MM.1S (cell line): ENCODE data around the gene ALG6.

Source experiments
- DNase-seq: peaks from one replicate; pipeline ENCODE4 v3.0.0-alpha.2; 2015
- H2AFZ ChIP-seq: fragments of 300-600 bp; sonication (generic); 2 replicates; pipeline ENCODE4 v1.6.0; 2016; ENCODE audit warnings: antibody characterized with exemption, low read length
- H3F3A ChIP-seq: fragments of 300-600 bp; sonication (generic); 2 replicates; pipeline ENCODE4 v1.6.1; 2016; ENCODE audit warnings: mild to moderate bottlenecking, antibody characterized with exemption, low read length, moderate library complexity, mixed read lengths; ENCODE audit not compliant: insufficient read depth
- H3K27ac ChIP-seq: fragments of 300-600 bp; sonication (generic); 2 replicates; pipeline ENCODE4 v1.5.1; 2016; ENCODE audit warnings: mild to moderate bottlenecking, low read length
- H3K27me3 ChIP-seq: fragments of 300-600 bp; sonication (generic); replicated peaks from 2 replicates; pipeline ENCODE4 v1.6.0; 2016; ENCODE audit warnings: low read length; ENCODE audit not compliant: insufficient read depth
- H3K36me3 ChIP-seq: fragments of 300-600 bp; sonication (generic); replicated peaks from 2 replicates; pipeline ENCODE4 v1.6.1; 2016; ENCODE audit warnings: mild to moderate bottlenecking, low read length, mixed read lengths; ENCODE audit not compliant: insufficient read depth
- H3K4me1 ChIP-seq: fragments of 300-600 bp; sonication (generic); 2 replicates; pipeline ENCODE4 v1.6.1; 2016; ENCODE audit warnings: low read length, mixed read lengths
- H3K4me2 ChIP-seq: fragments of 300-600 bp; sonication (generic); 2 replicates; pipeline ENCODE4 v1.6.0; 2016; ENCODE audit warnings: low read depth, low read length
- H3K4me3 ChIP-seq: fragments of 300-600 bp; sonication (generic); 2 replicates; pipeline ENCODE4 v1.5.1; 2016; ENCODE audit warnings: low read length, mixed read lengths
- H3K79me2 ChIP-seq: fragments of 300-600 bp; sonication (generic); 2 replicates; pipeline ENCODE4 v1.6.1; 2016; ENCODE audit warnings: mixed run types, low read length, mixed read lengths
- H3K9ac ChIP-seq: fragments of 300-600 bp; sonication (generic); 2 replicates; pipeline ENCODE4 v1.6.1; 2016; ENCODE audit warnings: low read length, mixed read lengths
- H3K9me2 ChIP-seq: fragments of 300-600 bp; sonication (generic); replicated peaks from 2 replicates; pipeline ENCODE4 v1.6.1; 2016; ENCODE audit warnings: mild to moderate bottlenecking, low read length, mixed read lengths; ENCODE audit not compliant: insufficient read depth
- H3K9me3 ChIP-seq: fragments of 300-600 bp; sonication (generic); replicated peaks from 2 replicates; pipeline ENCODE4 v1.6.1; 2016; ENCODE audit warnings: mild to moderate bottlenecking, low read length, mixed read lengths; ENCODE audit not compliant: insufficient read depth
- H4K20me1 ChIP-seq: fragments of 300-600 bp; sonication (generic); 2 replicates; pipeline ENCODE4 v1.6.1; 2016; ENCODE audit warnings: mild to moderate bottlenecking, low read length, moderate library complexity, mixed read lengths; ENCODE audit not compliant: insufficient read depth
- EZH2 ChIP-seq: fragments of 300-600 bp; sonication (generic); optimal IDR thresholded peaks from 2 replicates; pipeline ENCODE3; 2017; ENCODE audit warnings: low read depth, mild to moderate bottlenecking, antibody characterized with exemption, low read length, mixed read lengths
- EZH2phosphoT487 ChIP-seq: fragments of 300-600 bp; sonication (generic); IDR thresholded peaks from 2 replicates; pipeline ENCODE4 v1.6.1; 2018; ENCODE audit warnings: antibody characterized with exemption, low read length
- TF ChIP-seq, protein P1 (sequence below): fragments of 300-600 bp; sonication (generic); IDR thresholded peaks from 2 replicates; pipeline ENCODE4 v1.5.1; 2016; ENCODE audit warnings: antibody characterized with exemption, low read length, mixed read lengths

The ALG6 gene

DNA sequence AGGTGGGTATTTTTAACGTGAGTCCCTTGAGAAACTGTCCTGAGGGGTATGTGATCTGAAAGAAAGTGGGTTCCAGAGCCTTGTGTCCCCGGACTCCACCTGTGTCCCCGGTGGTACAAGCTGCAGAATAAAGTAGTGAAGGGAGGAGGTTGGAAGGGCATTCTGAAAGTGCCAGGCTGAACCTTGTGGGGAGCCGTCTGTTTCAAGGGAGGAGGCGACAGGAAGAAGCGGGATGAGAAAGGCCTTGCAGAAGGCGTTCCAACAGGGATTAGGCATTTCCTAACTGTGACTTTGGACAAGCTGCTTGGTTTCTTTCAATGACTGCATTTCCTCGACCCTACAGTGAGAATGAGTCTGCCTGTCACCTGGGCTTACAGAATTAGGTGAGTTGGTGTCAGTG, 39.3 kb upstream of the ALG6 start:
- H3K4me2 ChIP-seq: peak overlapping the region; percentile 79; the same call in 1 of the 2 replicates
- H3K4me1 ChIP-seq: no peaks in the 10 kb centered on the region
- TF ChIP-seq, protein P1, sequence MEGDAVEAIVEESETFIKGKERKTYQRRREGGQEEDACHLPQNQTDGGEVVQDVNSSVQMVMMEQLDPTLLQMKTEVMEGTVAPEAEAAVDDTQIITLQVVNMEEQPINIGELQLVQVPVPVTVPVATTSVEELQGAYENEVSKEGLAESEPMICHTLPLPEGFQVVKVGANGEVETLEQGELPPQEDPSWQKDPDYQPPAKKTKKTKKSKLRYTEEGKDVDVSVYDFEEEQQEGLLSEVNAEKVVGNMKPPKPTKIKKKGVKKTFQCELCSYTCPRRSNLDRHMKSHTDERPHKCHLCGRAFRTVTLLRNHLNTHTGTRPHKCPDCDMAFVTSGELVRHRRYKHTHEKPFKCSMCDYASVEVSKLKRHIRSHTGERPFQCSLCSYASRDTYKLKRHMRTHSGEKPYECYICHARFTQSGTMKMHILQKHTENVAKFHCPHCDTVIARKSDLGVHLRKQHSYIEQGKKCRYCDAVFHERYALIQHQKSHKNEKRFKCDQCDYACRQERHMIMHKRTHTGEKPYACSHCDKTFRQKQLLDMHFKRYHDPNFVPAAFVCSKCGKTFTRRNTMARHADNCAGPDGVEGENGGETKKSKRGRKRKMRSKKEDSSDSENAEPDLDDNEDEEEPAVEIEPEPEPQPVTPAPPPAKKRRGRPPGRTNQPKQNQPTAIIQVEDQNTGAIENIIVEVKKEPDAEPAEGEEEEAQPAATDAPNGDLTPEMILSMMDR: no peak
- TF ChIP-seq EZH2 (no peak), EZH2phosphoT487 (no peak)
- H2AFZ ChIP-seq: peak overlapping the region; percentile 69
- no peaks in the 10 kb centered on the region for H3K9me3 ChIP-seq
- H3K9ac ChIP-seq: no peak overlapping the region
- H4K20me1 ChIP-seq: no peaks in the 10 kb centered on the region
- no peaks in the 10 kb centered on the region for H3F3A ChIP-seq
- H3K9me2 ChIP-seq: no peaks in the 10 kb centered on the region
- no peaks in the 10 kb centered on the region for H3K36me3 ChIP-seq
- DNase-seq: no peak
- no peaks in the 10 kb centered on the region for H3K27me3 ChIP-seq
- H3K4me3 ChIP-seq: peak overlapping the region; percentile 23; the same call in 1 of the 2 replicates
- H3K79me2 ChIP-seq: no peaks in the 10 kb centered on the region
- no peak overlapping the region for H3K27ac ChIP-seq

DNA sequence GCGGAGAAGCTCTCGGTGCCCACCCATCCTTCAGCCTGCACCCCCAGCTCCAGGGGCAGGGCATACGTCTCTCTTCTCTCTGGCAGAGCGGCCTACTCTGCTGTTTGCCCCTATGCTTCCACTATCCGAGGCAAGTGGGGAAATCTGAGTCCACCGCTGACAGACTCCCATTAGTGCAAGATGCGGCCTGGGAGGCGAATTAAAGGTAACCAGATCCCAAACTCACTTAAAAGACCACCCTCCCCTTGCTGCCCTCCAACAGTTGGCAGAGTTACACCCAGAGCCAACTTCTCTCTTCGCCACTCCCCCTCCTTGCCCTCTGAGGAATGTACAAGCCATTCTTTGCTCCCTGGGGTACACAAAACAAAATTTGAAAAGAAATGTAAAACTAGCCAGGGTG, 38.6 kb upstream of the ALG6 start:
- H4K20me1 ChIP-seq: no peaks in the 10 kb centered on the region
- no peaks in the 10 kb centered on the region for H3K9me2 ChIP-seq
- no peaks in the 10 kb centered on the region for H3K4me1 ChIP-seq
- no peaks in the 10 kb centered on the region for H3F3A ChIP-seq
- TF ChIP-seq EZH2 (no peak), EZH2phosphoT487 (no peak)
- TF ChIP-seq, protein P1: no peak
- H3K79me2 ChIP-seq: no peaks in the 10 kb centered on the region
- H3K27me3 ChIP-seq: no peaks in the 10 kb centered on the region
- H3K9me3 ChIP-seq: no peaks in the 10 kb centered on the region
- no peaks in the 10 kb centered on the region for H3K36me3 ChIP-seq
- H2AFZ ChIP-seq: no peak overlapping the region
- no peak overlapping the region for H3K9ac ChIP-seq
- no peak overlapping the region for H3K4me3 ChIP-seq
- no peak overlapping the region for H3K4me2 ChIP-seq
- no peak for DNase-seq
- H3K27ac ChIP-seq: no peak overlapping the region

DNA sequence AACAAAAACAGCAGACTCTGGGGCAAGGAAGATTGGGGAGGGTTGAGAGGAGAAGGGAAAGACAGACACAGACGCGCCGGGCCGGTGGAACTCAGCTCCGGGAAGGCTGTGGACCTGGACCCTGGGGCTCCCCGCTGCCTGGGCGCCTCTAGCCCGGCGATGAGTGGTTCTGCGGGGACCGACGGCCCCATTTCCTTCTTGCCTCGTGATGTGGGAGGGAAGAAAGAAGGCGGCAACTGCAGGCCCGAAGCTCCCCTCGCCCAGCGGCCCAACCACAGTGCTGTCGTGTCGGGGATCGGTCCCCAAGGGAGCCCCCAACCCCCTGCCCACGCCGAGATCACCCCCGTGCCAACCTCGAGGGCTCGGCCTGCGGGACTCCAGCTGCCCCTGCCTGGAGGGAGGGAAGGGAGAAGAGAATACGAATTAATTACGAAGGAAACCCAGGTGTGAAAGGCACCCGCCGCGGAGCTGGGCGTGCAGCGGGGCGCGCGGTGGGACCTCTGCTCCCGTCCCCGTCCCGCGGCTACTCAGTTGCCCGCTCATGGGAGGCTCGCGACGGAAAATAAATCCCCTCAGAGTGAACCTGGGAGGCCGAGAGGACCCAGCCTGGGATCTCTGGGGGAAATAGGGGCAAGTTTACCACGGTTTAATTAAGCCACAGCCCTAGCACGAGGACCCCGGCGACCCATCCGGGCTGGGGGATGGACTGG, 37.7 kb upstream of the ALG6 start:
- TF ChIP-seq EZH2phosphoT487 (no peak), EZH2 (no peak)
- TF ChIP-seq, protein P1: no peak
- Histone ChIP-seq H3F3A (no peaks in the 10 kb centered on the region), H3K79me2 (no peaks in the 10 kb centered on the region), H3K4me1 (no peaks in the 10 kb centered on the region), H3K4me3 (no peak overlapping the region), H2AFZ (no peak overlapping the region), H3K27ac (no peak overlapping the region), H4K20me1 (no peaks in the 10 kb centered on the region), H3K9ac (no peak overlapping the region), H3K9me2 (no peaks in the 10 kb centered on the region), H3K9me3 (no peaks in the 10 kb centered on the region), H3K27me3 (no peaks in the 10 kb centered on the region), H3K36me3 (no peaks in the 10 kb centered on the region), H3K4me2 (no peak overlapping the region)
- DNase-seq: no peak
